PC-3 (cell line): ENCODE data around the gene UBL7. TPM values are rescaled to one million over a fixed set of nuclear protein-coding genes. Genes with fewer than 3 reads are reported as not detected.

Experiments used
- ATAC-seq: fragments of 200-7000 bp; cut with Tn5 transposase; 2 replicates; pipeline ENCODE4 v1.9.1; 2020; ENCODE audit warnings: mild to moderate bottlenecking, moderate library complexity
- BruUV-seq: library from RNA; stranded (reverse); fragments of 400-500 nt; replicated peaks from 2 replicates; lab custom pipeline; 2021; lab: Mats Ljungman, UMichigan
- CTCF ChIA-PET: fragments of 300-600 bp; sonication (Branson Sonifier 250); formaldehyde crosslinking; loops from one replicate; lab custom pipeline; 2022; ENCODE audit warnings: antibody characterized with exemption; lab: Charles Lee
- POLR2A ChIA-PET: fragments of 300-600 bp; sonication (Branson Sonifier 250); formaldehyde crosslinking; loops from one replicate; lab custom pipeline; 2022; ENCODE audit warnings: antibody characterized with exemption; ENCODE audit not compliant: unreplicated experiment; lab: Charles Lee
- DNase-seq: peaks from one replicate; pipeline ENCODE4 v3.0.0-alpha.2; 2015
- H2AFZ ChIP-seq: fragments of 300-600 bp; sonication (generic); 2 replicates; pipeline ENCODE4 v1.6.0; 2016; ENCODE audit warnings: antibody characterized with exemption, low read length
- H3F3A ChIP-seq: fragments of 300-600 bp; sonication (generic); one replicate; pipeline ENCODE4 v1.6.0; 2017; ENCODE audit warnings: antibody characterized with exemption, low read length, control low read depth, mild to moderate bottlenecking; ENCODE audit not compliant: unreplicated experiment
- H3K27ac ChIP-seq: fragments of 300-600 bp; sonication (generic); 2 replicates; pipeline ENCODE4 v1.5.1; 2016; ENCODE audit warnings: mild to moderate bottlenecking, low read length
- H3K27me3 ChIP-seq: fragments of 300-600 bp; sonication (generic); 2 replicates; pipeline ENCODE4 v1.6.1; 2016; ENCODE audit warnings: low read length, mixed read lengths
- H3K36me3 ChIP-seq: fragments of 300-600 bp; sonication (generic); 2 replicates; pipeline ENCODE4 v1.6.1; 2016; ENCODE audit warnings: low read depth, mixed run types, low read length, mixed read lengths
- H3K4me1 ChIP-seq: fragments of 300-600 bp; sonication (generic); 2 replicates; pipeline ENCODE4 v1.5.1; 2016; ENCODE audit warnings: low read length; ENCODE audit not compliant: insufficient read depth
- H3K4me2 ChIP-seq: fragments of 300-600 bp; sonication (generic); 2 replicates; pipeline ENCODE4 v1.6.0; 2016; ENCODE audit warnings: low read length
- H3K4me3 ChIP-seq: fragments of 300-600 bp; sonication (generic); 2 replicates; pipeline ENCODE4 v1.5.1; 2016; ENCODE audit warnings: mild to moderate bottlenecking, low read length, mixed read lengths
- H3K79me2 ChIP-seq: fragments of 300-600 bp; sonication (generic); 2 replicates; pipeline ENCODE4 v1.6.1; 2017; ENCODE audit warnings: low read length, mixed read lengths
- H3K9ac ChIP-seq: fragments of 300-600 bp; sonication (generic); 2 replicates; pipeline ENCODE4 v1.6.0; 2016; ENCODE audit warnings: mild to moderate bottlenecking, low read length
- H3K9me2 ChIP-seq: fragments of 300-600 bp; sonication (generic); replicated peaks from 2 replicates; pipeline ENCODE4 v1.6.1; 2016; ENCODE audit warnings: mixed run types, low read length, mixed read lengths
- H3K9me3 ChIP-seq: fragments of 300-600 bp; sonication (generic); 2 replicates; pipeline ENCODE4 v1.6.1; 2016; ENCODE audit warnings: low read length, mixed read lengths
- H4K20me1 ChIP-seq: fragments of 300-600 bp; sonication (generic); 2 replicates; pipeline ENCODE4 v1.6.1; 2016; ENCODE audit warnings: low read length, mixed read lengths
- CTCF ChIP-seq: fragments of 300-600 bp; sonication (generic); conservative IDR thresholded peaks from 2 replicates; pipeline ENCODE4 v1.5.1; 2017; ENCODE audit warnings: antibody characterized with exemption, low read depth, mild to moderate bottlenecking, low read length
- EZH2 ChIP-seq: fragments of 300-600 bp; sonication (generic); IDR thresholded peaks from one replicate; pipeline ENCODE4 v1.6.1; 2017; ENCODE audit warnings: antibody characterized with exemption, mild to moderate bottlenecking, low read length; ENCODE audit not compliant: unreplicated experiment
- EZH2phosphoT487 ChIP-seq: fragments of 300-600 bp; sonication (generic); IDR thresholded peaks from 2 replicates; pipeline ENCODE4 v1.6.1; 2018; ENCODE audit warnings: mild to moderate bottlenecking, antibody characterized with exemption, low read length, borderline replicate concordance
- intact Hi-C: fragments of 100-400 bp; cut with micrococcal nuclease; formaldehyde crosslinking; loops from 2 replicates; pipeline ENCODE4 v1.9.0; 2023
- total RNA-seq: library from RNA; depleted of rRNA; stranded (reverse); fragments of >200 nt; gene quantifications from 2 replicates; pipeline ENCODE4 v1.2.3, GENCODE V29; 2014

Gene UBL7
- total RNA-seq, 1 experiment from 2014 or later, result 57.1 TPM

GRCh38 chr15:74403588-74403919 lies 57.4 kb downstream of the UBL7 start:
- no peaks in the 10 kb centered on the region for H3K9me2 ChIP-seq
- no peak for TF ChIP-seq CTCF
- no peak for TF ChIP-seq EZH2phosphoT487
- TF ChIP-seq EZH2, result no peak
- no peak for ATAC-seq
- H3K27ac ChIP-seq, result no peak overlapping the region
- peaks cover 56% of the 10 kb centered on the region for H3K4me1 ChIP-seq
- no peaks in the 10 kb centered on the region for H4K20me1 ChIP-seq
- H3K27me3 ChIP-seq, result no peaks in the 10 kb centered on the region
- no peak for DNase-seq
- H3K4me3 ChIP-seq, result no peak overlapping the region
- H2AFZ ChIP-seq, result no peak overlapping the region
- intact Hi-C loops, result no loop called here
- POLR2A ChIA-PET, result no interaction called here
- no peaks in the 10 kb centered on the region for H3K36me3 ChIP-seq
- H3K79me2 ChIP-seq, result peaks cover 6% of the 10 kb centered on the region
- no TSS peak for BruUV-seq
- no peaks in the 10 kb centered on the region for H3K9me3 ChIP-seq
- peaks cover 10% of the 10 kb centered on the region for H3F3A ChIP-seq
- no peak overlapping the region for H3K9ac ChIP-seq
- CTCF ChIA-PET, result no interaction called here
- H3K4me2 ChIP-seq, result no peak overlapping the region

GRCh38 chr15:74402873-74403587 lies 57.9 kb downstream of the UBL7 start:
- no peaks in the 10 kb centered on the region for H3K27me3 ChIP-seq
- H4K20me1 ChIP-seq, result no peaks in the 10 kb centered on the region
- no peak overlapping the region for H2AFZ ChIP-seq
- H3F3A ChIP-seq, result peaks cover 10% of the 10 kb centered on the region
- no peak overlapping the region for H3K4me3 ChIP-seq
- DNase-seq, result no peak
- peaks cover 6% of the 10 kb centered on the region for H3K79me2 ChIP-seq
- ChIA-PET CTCF (no interaction called here), POLR2A (no interaction called here)
- H3K4me1 ChIP-seq, result peaks cover 56% of the 10 kb centered on the region
- H3K9me2 ChIP-seq, result no peaks in the 10 kb centered on the region
- H3K9ac ChIP-seq, result no peak overlapping the region
- TF ChIP-seq EZH2phosphoT487 (no peak), CTCF (no peak), EZH2 (no peak)
- BruUV-seq, result no TSS peak
- no peaks in the 10 kb centered on the region for H3K9me3 ChIP-seq
- H3K36me3 ChIP-seq, result no peaks in the 10 kb centered on the region
- no peak overlapping the region for H3K27ac ChIP-seq
- intact Hi-C loops, result no loop called here
- H3K4me2 ChIP-seq, result no peak overlapping the region
- ATAC-seq, result no peak

- Histone ChIP-seq H3K27ac (peak overlapping the region; percentile 100), H3K79me2 (peaks cover 6% of the 10 kb centered on the region), H4K20me1 (no peaks in the 10 kb centered on the region), H3K4me3 (no peak overlapping the region), H2AFZ (no peak overlapping the region), H3K4me2 (no peak overlapping the region), H3K9me3 (no peaks in the 10 kb centered on the region), H3K27me3 (no peaks in the 10 kb centered on the region), H3K9me2 (no peaks in the 10 kb centered on the region), H3F3A (peaks cover 6% of the 10 kb centered on the region), H3K36me3 (no peaks in the 10 kb centered on the region), H3K4me1 (peaks cover 56% of the 10 kb centered on the region), H3K9ac (no peak overlapping the region)
- CTCF ChIA-PET, result no interaction called here
- POLR2A ChIA-PET, result no interaction called here
- ATAC-seq, result no peak
- intact Hi-C loops, result no loop called here
- no peak for DNase-seq
- no TSS peak for BruUV-seq
- no peak for TF ChIP-seq CTCF
- TF ChIP-seq EZH2, result no peak
- no peak for TF ChIP-seq EZH2phosphoT487
These were observed 58.6 kb downstream of the UBL7 start for GRCh38 chr15:74402337-74402841.
